ENCODE data around the gene OR51D1. TPM values are rescaled to one million over a fixed set of nuclear protein-coding genes. Genes with fewer than 3 reads are reported as not detected.

The OR51D1 gene, protein sequence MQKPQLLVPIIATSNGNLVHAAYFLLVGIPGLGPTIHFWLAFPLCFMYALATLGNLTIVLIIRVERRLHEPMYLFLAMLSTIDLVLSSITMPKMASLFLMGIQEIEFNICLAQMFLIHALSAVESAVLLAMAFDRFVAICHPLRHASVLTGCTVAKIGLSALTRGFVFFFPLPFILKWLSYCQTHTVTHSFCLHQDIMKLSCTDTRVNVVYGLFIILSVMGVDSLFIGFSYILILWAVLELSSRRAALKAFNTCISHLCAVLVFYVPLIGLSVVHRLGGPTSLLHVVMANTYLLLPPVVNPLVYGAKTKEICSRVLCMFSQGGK
- not detected for total RNA-seq

DNA sequence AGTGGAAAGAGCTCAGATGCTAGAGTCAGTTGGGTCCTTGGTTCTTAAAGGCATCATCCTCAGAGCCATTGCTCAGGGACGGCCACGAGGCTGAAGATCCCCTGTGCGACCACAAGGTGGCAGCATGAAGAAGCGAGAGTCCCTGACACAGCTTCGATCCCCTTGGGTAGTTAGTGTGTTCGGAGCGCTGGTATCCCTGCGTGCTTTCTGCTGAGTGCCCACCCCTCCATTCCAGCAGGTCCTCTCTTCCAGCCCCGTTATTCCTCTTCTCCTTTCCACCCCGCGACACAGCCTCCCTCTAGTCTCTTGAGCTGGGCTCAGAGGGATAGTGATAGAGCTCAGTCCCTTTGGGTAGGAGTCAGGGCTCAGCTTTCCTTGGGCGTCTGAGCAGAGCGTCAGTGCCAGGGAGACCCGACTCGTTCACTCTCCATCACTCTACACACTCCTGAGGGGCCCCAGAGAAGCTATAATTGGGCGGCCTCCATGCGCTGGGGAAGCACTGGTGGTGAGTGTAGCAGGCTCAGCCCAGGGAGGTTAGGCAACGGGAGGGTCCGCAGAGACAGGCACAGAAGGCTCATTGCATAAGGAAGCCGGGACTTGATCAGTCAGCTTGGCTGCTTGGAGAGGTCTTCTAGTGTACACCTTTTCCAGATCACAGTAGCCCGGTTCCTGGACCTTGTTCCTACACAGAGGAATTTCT lies at the start of gene OR51D1:
Gene OR51D1 (plus strand): TSS at position 516 of the 700 bp plus-strand sequence. CDS start 2,314 bp downstream, outside the sequence.
- Histone ChIP-seq H3K4me1 (no peaks in the 10 kb centered on the region), H3K36me3 (no peaks in the 10 kb centered on the region), H3K27me3 (no peaks in the 10 kb centered on the region), H3K27ac (no peak within 1 kb of the TSS), H3K4me3 (peak within 1 kb of the TSS in 1 of 2 donors; percentile 25), H3K9me3 (no peaks in the 10 kb centered on the region)
- TF ChIP-seq, protein P1, sequence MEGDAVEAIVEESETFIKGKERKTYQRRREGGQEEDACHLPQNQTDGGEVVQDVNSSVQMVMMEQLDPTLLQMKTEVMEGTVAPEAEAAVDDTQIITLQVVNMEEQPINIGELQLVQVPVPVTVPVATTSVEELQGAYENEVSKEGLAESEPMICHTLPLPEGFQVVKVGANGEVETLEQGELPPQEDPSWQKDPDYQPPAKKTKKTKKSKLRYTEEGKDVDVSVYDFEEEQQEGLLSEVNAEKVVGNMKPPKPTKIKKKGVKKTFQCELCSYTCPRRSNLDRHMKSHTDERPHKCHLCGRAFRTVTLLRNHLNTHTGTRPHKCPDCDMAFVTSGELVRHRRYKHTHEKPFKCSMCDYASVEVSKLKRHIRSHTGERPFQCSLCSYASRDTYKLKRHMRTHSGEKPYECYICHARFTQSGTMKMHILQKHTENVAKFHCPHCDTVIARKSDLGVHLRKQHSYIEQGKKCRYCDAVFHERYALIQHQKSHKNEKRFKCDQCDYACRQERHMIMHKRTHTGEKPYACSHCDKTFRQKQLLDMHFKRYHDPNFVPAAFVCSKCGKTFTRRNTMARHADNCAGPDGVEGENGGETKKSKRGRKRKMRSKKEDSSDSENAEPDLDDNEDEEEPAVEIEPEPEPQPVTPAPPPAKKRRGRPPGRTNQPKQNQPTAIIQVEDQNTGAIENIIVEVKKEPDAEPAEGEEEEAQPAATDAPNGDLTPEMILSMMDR (IDR thresholded peaks at IDR 0.05), result peak; percentile 13 to 59 (median 54)
- TF ChIP-seq POLR2AphosphoS5 (IDR thresholded peaks at IDR 0.05; ENCODE audit: insufficient read depth in 1 of 2, low read depth in 1 of 2), result no peak
- TF ChIP-seq POLR2A (IDR thresholded peaks at IDR 0.05), result no peak
- intact Hi-C loops (cut with DNase I), result no loop called here
- DNase-seq (ENCODE audit: extremely low spot score in 2 of 2), result no peak

DNA sequence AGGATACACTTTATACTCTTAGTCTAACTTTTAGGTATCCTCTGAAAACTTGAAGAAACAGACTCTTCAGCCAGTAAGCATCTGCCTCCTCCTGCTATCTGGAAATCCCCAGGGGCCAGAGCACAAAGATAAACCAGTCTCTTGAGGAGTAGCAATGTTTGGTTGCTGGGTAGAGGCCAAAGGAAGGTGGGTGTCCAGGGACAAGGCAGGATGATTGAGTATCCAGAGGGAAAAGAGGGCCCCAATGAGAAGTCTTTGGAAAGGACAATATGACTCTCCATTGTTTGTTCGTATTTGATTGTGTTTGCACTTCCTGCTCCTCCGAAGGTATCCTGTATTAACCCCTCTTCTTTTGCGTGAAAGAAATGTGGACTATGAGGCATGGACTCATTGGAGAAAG lies 48.3 kb upstream of the OR51D1 start:
- H3K9me3 ChIP-seq, result no peaks in the 10 kb centered on the region
- no peaks in the 10 kb centered on the region for H3K36me3 ChIP-seq
- H3K27ac ChIP-seq, result no peak overlapping the region
- intact Hi-C loops (cut with DNase I), result no loop called here
- no peak for DNase-seq (ENCODE audit: extremely low spot score in 2 of 2)
- no peak overlapping the region for H3K4me3 ChIP-seq
- no peaks in the 10 kb centered on the region for H3K4me1 ChIP-seq
- TF ChIP-seq POLR2AphosphoS5 (IDR thresholded peaks at IDR 0.05; ENCODE audit: insufficient read depth in 1 of 2, low read depth in 1 of 2), result no peak
- TF ChIP-seq, protein P1 (IDR thresholded peaks at IDR 0.05), result no peak
- H3K27me3 ChIP-seq, result no peaks in the 10 kb centered on the region

DNA sequence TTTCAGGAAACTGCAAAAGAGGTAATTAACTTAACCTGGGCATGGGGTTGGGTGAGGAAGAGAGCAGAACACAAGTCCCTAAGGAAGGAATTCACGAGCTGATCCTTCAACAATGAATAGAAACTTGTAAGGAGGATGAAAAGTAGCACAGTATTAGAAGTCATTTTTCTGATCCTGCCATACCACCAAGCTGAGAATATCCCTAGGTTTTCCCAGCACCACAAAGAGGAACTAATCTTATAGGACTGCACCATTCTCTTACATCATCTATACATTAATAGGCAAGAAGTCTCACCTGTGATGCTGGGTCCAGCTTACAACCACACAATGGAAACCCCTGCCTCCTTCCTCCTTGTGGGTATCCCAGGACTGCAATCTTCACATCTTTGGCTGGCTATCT lies 43.5 kb upstream of the OR51D1 start, which contains the start of gene OR52I1:
Gene OR52I1 (plus strand): TSS at position 301 of the 400 bp plus-strand sequence. CDS start 0 bp downstream, at position 301.
- Histone ChIP-seq H3K4me3 (no peak within 1 kb of the TSS), H3K9me3 (no peaks in the 10 kb centered on the region), H3K27me3 (no peaks in the 10 kb centered on the region), H3K36me3 (peaks cover 0 to 11% of the 10 kb centered on the region in 2 donors), H3K27ac (no peak within 1 kb of the TSS), H3K4me1 (no peaks in the 10 kb centered on the region)
- intact Hi-C loops (cut with DNase I), result no loop called here
- TF ChIP-seq POLR2A (IDR thresholded peaks at IDR 0.05), result no peak
- TF ChIP-seq, protein P1 (IDR thresholded peaks at IDR 0.05), result no peak
- DNase-seq (ENCODE audit: extremely low spot score in 2 of 2), result no peak

DNA sequence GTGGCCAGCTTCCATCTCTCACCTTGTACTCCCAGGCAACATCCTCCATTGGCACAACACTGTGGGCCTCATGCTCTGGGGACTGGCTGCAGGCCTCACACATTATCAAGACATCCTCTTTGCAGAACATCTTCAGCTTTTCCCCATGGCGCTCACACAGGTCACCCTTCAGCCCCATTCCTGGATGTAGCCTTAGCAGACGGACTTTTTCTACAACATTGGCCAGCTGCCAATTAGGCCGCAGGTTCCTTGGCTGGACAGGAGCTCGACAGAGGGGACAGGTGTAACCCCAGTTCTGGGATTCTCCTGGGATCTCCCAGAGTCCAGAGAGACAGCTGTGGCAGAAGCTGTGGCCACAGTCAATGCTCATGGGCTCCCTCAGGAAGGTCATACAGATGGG lies 32.2 kb upstream of the OR51D1 start:
- TF ChIP-seq POLR2A (IDR thresholded peaks at IDR 0.05) (no peak), POLR2AphosphoS5 (IDR thresholded peaks at IDR 0.05; ENCODE audit: insufficient read depth in 1 of 2, low read depth in 1 of 2) (no peak)
- TF ChIP-seq, protein P1 (IDR thresholded peaks at IDR 0.05), result no peak
- Histone ChIP-seq H3K4me1 (peaks cover 20% of the 10 kb centered on the region), H3K27ac (no peak overlapping the region), H3K4me3 (no peak overlapping the region), H3K27me3 (no peaks in the 10 kb centered on the region), H3K9me3 (no peaks in the 10 kb centered on the region), H3K36me3 (peaks cover 0 to 48% of the 10 kb centered on the region in 2 donors)
- intact Hi-C loops (cut with DNase I), result no loop called here
- DNase-seq (ENCODE audit: extremely low spot score in 2 of 2), result no peak

All from vagina (tissue), 2 donors.